ENCODE data around the gene HJURP.

HJURP gene

GRCh38 chr2:233791883-233792329 lies 62.4 kb downstream of the HJURP start:
- no peak for TF ChIP-seq CTCF (IDR thresholded peaks at IDR 0.05; ENCODE audit: low read depth, low read length)
- no peak for DNase-seq (ENCODE audit: extremely low read depth, low read depth)

DNA sequence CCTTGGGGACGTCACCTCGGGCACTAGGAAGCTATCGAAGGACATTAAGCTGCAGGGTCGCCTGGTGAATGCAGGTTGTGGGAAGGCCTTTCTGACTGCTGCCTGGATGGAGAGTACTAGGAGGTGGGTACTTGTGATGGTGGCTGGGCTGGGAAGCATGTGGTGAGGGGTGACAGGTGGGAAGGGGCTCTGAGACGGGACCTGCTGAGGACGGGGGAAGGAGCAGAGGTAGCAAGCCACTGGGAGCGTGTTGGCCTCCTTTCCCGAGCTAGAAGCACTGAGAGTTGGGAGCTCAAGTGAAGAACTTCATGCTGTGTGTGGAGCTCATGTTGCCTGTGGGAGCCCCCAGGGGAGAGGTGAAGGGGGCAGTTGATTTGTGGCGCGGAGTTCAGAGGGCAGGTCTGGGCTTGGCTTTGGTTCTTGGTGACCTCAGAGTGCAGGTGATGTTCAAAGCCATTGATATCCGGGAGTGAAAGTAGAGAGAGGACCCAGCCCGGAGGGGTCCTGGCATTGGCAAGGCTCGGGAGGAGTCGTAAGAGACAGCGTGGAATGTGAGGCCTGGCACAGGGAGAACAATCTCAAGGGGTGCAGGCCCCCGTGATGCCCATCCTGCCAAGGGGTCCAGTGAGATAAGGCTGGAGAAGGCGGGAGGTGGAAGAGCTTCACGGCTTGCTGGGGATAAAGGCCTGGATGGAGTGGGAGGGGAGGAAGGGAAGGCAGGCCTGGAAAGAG lies 63.0 kb downstream of the HJURP start:
- DNase-seq (ENCODE audit: extremely low read depth, low read depth), result no peak

DNA sequence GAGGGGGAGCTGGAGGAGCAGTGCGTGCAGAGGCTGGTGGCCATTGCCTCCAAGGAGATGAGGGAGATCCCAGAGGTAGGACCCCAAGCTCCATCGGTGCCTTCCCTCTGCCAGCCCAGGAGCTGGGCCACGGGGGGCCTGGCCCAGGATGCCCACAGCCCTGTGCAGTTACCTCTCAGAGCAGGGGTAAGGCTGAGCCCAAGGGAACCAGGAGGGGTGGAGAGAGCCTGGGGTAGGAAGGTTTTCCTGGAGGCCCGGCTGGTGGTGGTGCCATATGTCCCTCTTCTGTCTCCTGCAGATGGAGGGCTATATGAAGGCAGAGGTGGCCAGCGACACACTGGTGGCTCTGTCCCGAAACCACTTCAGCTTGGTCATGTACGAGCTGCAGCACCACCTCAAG lies 64.8 kb downstream of the HJURP start:
- no peak for TF ChIP-seq CTCF (IDR thresholded peaks at IDR 0.05; ENCODE audit: low read depth, low read length)
- no peak for DNase-seq (ENCODE audit: extremely low read depth, low read depth)

More for the DNA sequence above, 63.0 kb downstream of the HJURP start:
- TF ChIP-seq CTCF (IDR thresholded peaks at IDR 0.05; ENCODE audit: low read depth, low read length), result no peak
